ENCODE results near the gene PTPRN2. TPM values are rescaled to one million over a fixed set of nuclear protein-coding genes. Genes with fewer than 3 reads are reported as not detected.

PTPRN2 gene
- total and polyA plus RNA-seq, 2 of the 8 experiments (the other 6 are each of a cell fraction or from before 2014, with no cell fraction given), result 2.6 to 4.5 TPM

DNA sequence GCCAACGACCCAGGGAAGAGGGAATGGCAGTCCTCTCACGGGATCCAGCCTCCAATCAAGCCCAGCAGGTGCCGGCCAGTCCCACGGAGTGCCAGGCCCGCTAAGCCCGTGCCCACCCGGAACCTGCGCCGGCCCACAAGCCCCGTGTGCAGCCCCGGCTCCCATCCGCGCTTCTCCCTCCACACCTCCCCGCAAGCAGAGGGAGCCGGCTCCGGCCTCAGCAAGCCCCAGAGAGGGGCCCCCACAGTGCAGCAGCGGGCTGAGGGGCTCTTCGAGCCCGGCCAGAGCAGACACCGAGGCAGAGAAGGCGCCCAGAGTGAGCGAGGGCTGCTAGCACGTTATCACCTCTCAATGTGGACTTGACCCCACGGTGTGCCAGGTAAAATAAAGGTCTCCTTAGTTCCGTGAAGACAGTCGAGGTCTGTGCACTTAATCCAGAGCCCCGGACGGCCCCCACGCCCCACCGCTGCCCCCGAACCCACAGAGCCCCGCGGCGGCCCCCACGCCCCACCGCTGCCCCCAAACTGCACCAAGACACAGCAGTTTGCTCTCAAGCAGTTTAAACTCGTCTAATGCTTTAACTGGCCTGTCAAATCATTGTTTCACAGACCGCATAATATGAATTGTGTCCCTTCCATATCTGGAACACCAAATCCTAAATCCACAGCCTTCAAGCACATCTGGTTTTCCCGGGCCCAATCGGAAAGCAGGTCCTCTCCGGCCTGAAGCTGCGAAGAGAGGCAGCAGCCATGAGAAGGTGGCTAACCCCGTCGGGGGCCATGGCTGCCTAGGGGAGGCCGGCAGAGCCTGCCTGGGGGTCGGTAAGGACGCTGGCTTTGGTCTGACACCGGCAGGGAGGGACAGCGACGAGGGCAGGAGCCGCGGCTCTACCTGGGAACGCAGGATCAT is 307.8 kb downstream of the PTPRN2 start:
- no peak overlapping the region for H2BK5ac ChIP-seq (ENCODE audit: low read depth, low read length)
- peaks cover 0 to 4% (median 0%) of the 10 kb centered on the region in 4 experiments; a peak in 4 of 7 replicates for H3K4me1 ChIP-seq (replicated peaks in 1 of 4; ENCODE audit: control insufficient read depth in 3 of 4, insufficient read depth in 4 of 4, low read length in 3 of 4)
- no peak overlapping the region for H3K18ac ChIP-seq (ENCODE audit: extremely low read depth, low read length)
- peaks cover 4 to 67% of the 10 kb centered on the region in 2 experiments; a peak in 2 of 4 replicates for H3K9me3 ChIP-seq (ENCODE audit: insufficient read depth in 2 of 2, low read depth in 1 of 2, low read length in 1 of 2)
- H3K27ac ChIP-seq (ENCODE audit: low read depth, low read length), result no peak overlapping the region
- POLR2A ChIA-PET (ENCODE audit: partially characterized antibody), result no interaction called here
- H2AK5ac ChIP-seq (ENCODE audit: low read depth, low read length), result no peak overlapping the region
- H2BK120ac ChIP-seq (replicated peaks; ENCODE audit: low read depth, low read length), result no peak overlapping the region
- no peak overlapping the region for H2AFZ ChIP-seq (ENCODE audit: low read length)
- CTCF ChIA-PET (ENCODE audit: partially characterized antibody), result no interaction called here
- no peak for DNase-seq (ENCODE audit: low read depth in 1 of 2, low spot score in 2 of 2)
- no peak overlapping the region for H4K5ac ChIP-seq (ENCODE audit: insufficient read length, low read depth, low read length)
- no peaks in the 10 kb centered on the region for H4K20me1 ChIP-seq (replicated peaks in 1 of 2; ENCODE audit: control insufficient read depth in 1 of 2, insufficient read depth in 2 of 2, low read length in 2 of 2)
- H3K23ac ChIP-seq (ENCODE audit: insufficient read length), result no peak overlapping the region
- no peaks in the 10 kb centered on the region; the same call in 1 of the 2 replicates for H3K79me1 ChIP-seq (ENCODE audit: low read depth, low read length)
- no peak overlapping the region for H4K91ac ChIP-seq (replicated peaks; ENCODE audit: insufficient read length, low read length)
- no peaks in the 10 kb centered on the region for H3K23me2 ChIP-seq (ENCODE audit: low read depth, low read length)
- no peak for FAIRE-seq
- no peak overlapping the region for H3K4me3 ChIP-seq (ENCODE audit: extremely low read depth in 1 of 4, insufficient read depth in 2 of 4, low read depth in 3 of 4, low read length in 4 of 4)
- no peaks in the 10 kb centered on the region for H3K27me3 ChIP-seq (replicated peaks in 1 of 4; ENCODE audit: control insufficient read depth in 3 of 4, extremely low read depth in 1 of 4, insufficient read depth in 3 of 4, low read length in 3 of 4)
- no peak overlapping the region for H3K4ac ChIP-seq (replicated peaks; ENCODE audit: insufficient read length, low read depth, low read length)
- H2BK20ac ChIP-seq (ENCODE audit: low read length), result no peak overlapping the region
- WGBS, 2 experiments (ENCODE audit: extremely low coverage in 1 of 2, insufficient coverage in 1 of 2, insufficient read length in 1 of 2, insufficient replicate concordance in 2 of 2, low coverage in 1 of 2, low lambda C conversion rate in 2 of 2, missing lambda C conversion rate in 1 of 2), result 91% methylated on average over 46 of the region's 53 CpGs; no CpG with 5 or more reads in 1 of the 2 experiments
- H3K79me2 ChIP-seq (ENCODE audit: control insufficient read depth in 1 of 2, insufficient read depth in 2 of 2, low read length in 2 of 2), result no peaks in the 10 kb centered on the region
- H3K56ac ChIP-seq (replicated peaks; ENCODE audit: insufficient read length, low read depth, low read length), result no peak overlapping the region
- H3K14ac ChIP-seq (ENCODE audit: insufficient read length), result no peak overlapping the region
- no peak overlapping the region for H3K9ac ChIP-seq (replicated peaks in 1 of 4; ENCODE audit: extremely low read depth in 1 of 4, low read depth in 3 of 4, low read length in 3 of 4)
- no peaks in the 10 kb centered on the region for H3K36me3 ChIP-seq (ENCODE audit: control insufficient read depth in 2 of 4, insufficient read depth in 4 of 4, low read length in 3 of 4)
- H4K8ac ChIP-seq (ENCODE audit: extremely low read depth, insufficient read depth, low read length), result no peak overlapping the region
- no peak overlapping the region for H2BK12ac ChIP-seq (ENCODE audit: low read depth, low read length)
- no peak overlapping the region for H3K4me2 ChIP-seq (ENCODE audit: insufficient read depth in 1 of 2, low read depth in 2 of 2, low read length in 2 of 2)
- no peak overlapping the region for H2BK15ac ChIP-seq (ENCODE audit: low read length)
- TF ChIP-seq BACH1 (IDR thresholded peaks at IDR 0.05; ENCODE audit: low read length), result no peak
- TF ChIP-seq NANOG (IDR thresholded peaks at IDR 0.05; ENCODE audit: insufficient read depth, low read depth, low read length, poor library complexity, severe bottlenecking), result no peak
- no peak for TF ChIP-seq SP2 (IDR thresholded peaks at IDR 0.05; ENCODE audit: low read length)
- no peak for TF ChIP-seq RFX5 (IDR thresholded peaks at IDR 0.05; ENCODE audit: borderline replicate concordance, low read depth, low read length)
- TF ChIP-seq SUZ12 (IDR thresholded peaks at IDR 0.05; ENCODE audit: low read length), result no peak
- TF ChIP-seq RXRA (IDR thresholded peaks at IDR 0.05; ENCODE audit: insufficient read depth, low read depth, low read length), result no peak
- TF ChIP-seq, protein P1, sequence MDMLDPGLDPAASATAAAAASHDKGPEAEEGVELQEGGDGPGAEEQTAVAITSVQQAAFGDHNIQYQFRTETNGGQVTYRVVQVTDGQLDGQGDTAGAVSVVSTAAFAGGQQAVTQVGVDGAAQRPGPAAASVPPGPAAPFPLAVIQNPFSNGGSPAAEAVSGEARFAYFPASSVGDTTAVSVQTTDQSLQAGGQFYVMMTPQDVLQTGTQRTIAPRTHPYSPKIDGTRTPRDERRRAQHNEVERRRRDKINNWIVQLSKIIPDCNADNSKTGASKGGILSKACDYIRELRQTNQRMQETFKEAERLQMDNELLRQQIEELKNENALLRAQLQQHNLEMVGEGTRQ (IDR thresholded peaks at IDR 0.05; ENCODE audit: low read length), result no peak
- TF ChIP-seq JUND (IDR thresholded peaks at IDR 0.05; ENCODE audit: low read length), result no peak
- no peak for TF ChIP-seq KDM5A (IDR thresholded peaks at IDR 0.05; ENCODE audit: low read length)
- no peak for TF ChIP-seq GTF2F1 (IDR thresholded peaks at IDR 0.05; ENCODE audit: borderline replicate concordance, low read depth, low read length)

All from H1 (cell line).